ENCODE data around the gene EMC1.
A peak's percentile ranks its signal among the peaks of the same experiment; 100 is the strongest.
"Not testable (repeated sequence)": the region's sequence is repeated elsewhere in the genome, so short reads cannot be mapped to it uniquely, and the experiment has no call there.

Gene EMC1

GRCh38 chr1:19260211-19261138 lies 9.2 kb upstream of the EMC1 start:
- DNase-seq (ENCODE audit: low spot score) = no peak

GRCh38 chr1:19258353-19258752 lies 7.0 kb upstream of the EMC1 start:
- no peak for DNase-seq (ENCODE audit: low spot score)

GRCh38 chr1:19257178-19257914 lies 6.0 kb upstream of the EMC1 start:
- no peak for DNase-seq (ENCODE audit: low spot score)

GRCh38 chr1:19256301-19256700 lies 5.0 kb upstream of the EMC1 start:
- not testable (repeated sequence) for DNase-seq (ENCODE audit: low spot score)

GRCh38 chr1:19255288-19255687 lies 4.0 kb upstream of the EMC1 start:
- no peak for DNase-seq (ENCODE audit: low spot score)

GRCh38 chr1:19254416-19254815 lies 3.1 kb upstream of the EMC1 start:
- DNase-seq (ENCODE audit: low spot score) = no peak

GRCh38 chr1:19250629-19251304 lies 557 bp downstream of the EMC1 start:
- no peak for DNase-seq (ENCODE audit: low spot score)

- peak; percentile 26 for DNase-seq (ENCODE audit: low spot score)
These were observed 10.4 kb downstream of the EMC1 start for GRCh38 chr1:19240673-19241538.

- DNase-seq (ENCODE audit: low spot score) = no peak
These were observed 11.4 kb downstream of the EMC1 start for GRCh38 chr1:19239876-19240275.

GRCh38 chr1:19234224-19234623 lies 17.1 kb downstream of the EMC1 start:
- DNase-seq (ENCODE audit: low spot score) = no peak

GRCh38 chr1:19232524-19232846 lies 18.8 kb downstream of the EMC1 start:
- DNase-seq (ENCODE audit: low spot score) = no peak

- not testable (repeated sequence) for DNase-seq (ENCODE audit: low spot score)
These were observed 19.4 kb downstream of the EMC1 start for GRCh38 chr1:19231736-19232523.

GRCh38 chr1:19229828-19230325 lies 21.4 kb downstream of the EMC1 start:
- DNase-seq (ENCODE audit: low spot score) = no peak

GRCh38 chr1:19229229-19229628 lies 22.1 kb downstream of the EMC1 start:
- DNase-seq (ENCODE audit: low spot score) = no peak

- no peak for DNase-seq (ENCODE audit: low spot score)
These were observed 28.1 kb downstream of the EMC1 start for GRCh38 chr1:19222979-19223824.

- no peak for DNase-seq (ENCODE audit: low spot score)
These were observed 28.8 kb downstream of the EMC1 start for GRCh38 chr1:19222573-19222972.

- no peak for DNase-seq (ENCODE audit: low spot score)
These were observed 30.3 kb downstream of the EMC1 start for GRCh38 chr1:19220991-19221390.

- no peak for DNase-seq (ENCODE audit: low spot score)
These were observed 31.1 kb downstream of the EMC1 start for GRCh38 chr1:19220080-19220846.

GRCh38 chr1:19219451-19219850 lies 31.9 kb downstream of the EMC1 start:
- no peak for DNase-seq (ENCODE audit: low spot score)

All from LoVo (cell line).